ENCODE measurements around the gene UPF1.

GRCh38 chr19:18814063-18814462, 17.7 kb upstream of the UPF1 start:
- no peak for TF ChIP-seq CTCF (IDR thresholded peaks at IDR 0.05)
- TF ChIP-seq POLR2A (IDR thresholded peaks at IDR 0.05): no peak

Data from Peyer's patch (tissue), 4 donors.